GM10266 (cell line): ENCODE results near the gene PSME3IP1.
"Not testable (repeated sequence)": the region's sequence is repeated elsewhere in the genome, so short reads cannot be mapped to it uniquely, and the experiment has no call there.

ENCODE experiments used
- DNase-seq: peaks from one replicate; pipeline ENCODE4 v3.0.0; 2012; ENCODE audit errors: extremely low spot score
- TF ChIP-seq, protein P1 (sequence below): IDR thresholded peaks from 2 replicates; pipeline ENCODE4 v1.5.1; 2012; ENCODE audit warnings: mild to moderate bottlenecking, low read depth; ENCODE audit not compliant: control insufficient read depth, insufficient read depth; ENCODE audit errors: missing control alignments

Gene PSME3IP1

DNA sequence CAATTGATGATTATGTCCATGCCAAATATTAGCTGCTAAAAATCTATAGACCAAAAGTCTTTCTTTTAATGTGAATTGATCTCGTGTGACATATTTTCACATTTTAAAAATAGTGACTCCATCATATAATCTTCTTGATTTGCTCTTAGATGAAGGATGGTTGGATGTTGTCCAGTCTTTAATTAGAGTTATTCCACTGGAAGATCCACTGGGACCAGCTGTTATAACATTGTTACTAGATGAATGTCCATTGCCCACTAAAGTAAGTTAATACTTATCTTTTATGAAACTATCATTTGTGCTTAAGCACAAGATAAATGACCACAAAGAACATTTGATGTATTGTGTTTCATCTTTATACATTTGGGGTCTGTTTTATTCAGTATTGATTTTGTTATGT lies 23.1 kb upstream of the PSME3IP1 start:
- TF ChIP-seq, protein P1, sequence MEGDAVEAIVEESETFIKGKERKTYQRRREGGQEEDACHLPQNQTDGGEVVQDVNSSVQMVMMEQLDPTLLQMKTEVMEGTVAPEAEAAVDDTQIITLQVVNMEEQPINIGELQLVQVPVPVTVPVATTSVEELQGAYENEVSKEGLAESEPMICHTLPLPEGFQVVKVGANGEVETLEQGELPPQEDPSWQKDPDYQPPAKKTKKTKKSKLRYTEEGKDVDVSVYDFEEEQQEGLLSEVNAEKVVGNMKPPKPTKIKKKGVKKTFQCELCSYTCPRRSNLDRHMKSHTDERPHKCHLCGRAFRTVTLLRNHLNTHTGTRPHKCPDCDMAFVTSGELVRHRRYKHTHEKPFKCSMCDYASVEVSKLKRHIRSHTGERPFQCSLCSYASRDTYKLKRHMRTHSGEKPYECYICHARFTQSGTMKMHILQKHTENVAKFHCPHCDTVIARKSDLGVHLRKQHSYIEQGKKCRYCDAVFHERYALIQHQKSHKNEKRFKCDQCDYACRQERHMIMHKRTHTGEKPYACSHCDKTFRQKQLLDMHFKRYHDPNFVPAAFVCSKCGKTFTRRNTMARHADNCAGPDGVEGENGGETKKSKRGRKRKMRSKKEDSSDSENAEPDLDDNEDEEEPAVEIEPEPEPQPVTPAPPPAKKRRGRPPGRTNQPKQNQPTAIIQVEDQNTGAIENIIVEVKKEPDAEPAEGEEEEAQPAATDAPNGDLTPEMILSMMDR: no peak
- DNase-seq: no peak

DNA sequence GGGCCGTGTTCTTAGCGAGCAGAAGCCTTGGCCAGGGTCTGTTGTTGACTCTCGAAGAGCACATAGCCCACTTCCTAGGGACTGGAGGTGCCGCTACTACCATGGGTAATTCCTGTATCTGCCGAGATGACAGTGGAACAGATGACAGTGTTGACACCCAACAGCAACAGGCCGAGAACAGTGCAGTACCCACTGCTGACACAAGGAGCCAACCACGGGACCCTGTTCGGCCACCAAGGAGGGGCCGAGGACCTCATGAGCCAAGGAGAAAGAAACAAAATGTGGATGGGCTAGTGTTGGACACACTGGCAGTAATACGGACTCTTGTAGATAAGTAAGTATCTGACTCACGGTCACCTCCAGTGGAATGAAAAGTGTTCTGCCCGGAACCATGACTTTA lies 18.8 kb upstream of the PSME3IP1 start:
- TF ChIP-seq, protein P1: no peak
- DNase-seq: no peak

DNA sequence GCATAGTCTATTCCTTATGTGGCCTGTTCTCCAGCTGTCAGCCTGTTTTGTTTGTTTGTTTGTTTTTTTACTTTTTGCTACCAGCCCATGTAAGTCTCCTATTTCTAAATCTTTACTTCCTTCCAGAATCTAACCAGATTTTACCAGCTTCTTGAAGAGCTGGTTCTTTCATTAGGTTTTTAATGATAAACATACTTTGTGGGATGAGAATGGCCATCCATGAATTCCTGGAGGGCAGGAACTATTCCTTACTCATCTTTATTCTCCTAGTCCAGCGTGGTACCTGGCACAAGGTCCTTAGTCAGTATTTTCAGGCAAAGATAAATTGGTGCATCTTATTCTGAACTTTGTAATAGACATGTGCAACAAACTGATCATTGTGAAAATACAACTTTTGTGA lies 17.6 kb upstream of the PSME3IP1 start:
- DNase-seq: no peak
- TF ChIP-seq, protein P1: no peak

DNA sequence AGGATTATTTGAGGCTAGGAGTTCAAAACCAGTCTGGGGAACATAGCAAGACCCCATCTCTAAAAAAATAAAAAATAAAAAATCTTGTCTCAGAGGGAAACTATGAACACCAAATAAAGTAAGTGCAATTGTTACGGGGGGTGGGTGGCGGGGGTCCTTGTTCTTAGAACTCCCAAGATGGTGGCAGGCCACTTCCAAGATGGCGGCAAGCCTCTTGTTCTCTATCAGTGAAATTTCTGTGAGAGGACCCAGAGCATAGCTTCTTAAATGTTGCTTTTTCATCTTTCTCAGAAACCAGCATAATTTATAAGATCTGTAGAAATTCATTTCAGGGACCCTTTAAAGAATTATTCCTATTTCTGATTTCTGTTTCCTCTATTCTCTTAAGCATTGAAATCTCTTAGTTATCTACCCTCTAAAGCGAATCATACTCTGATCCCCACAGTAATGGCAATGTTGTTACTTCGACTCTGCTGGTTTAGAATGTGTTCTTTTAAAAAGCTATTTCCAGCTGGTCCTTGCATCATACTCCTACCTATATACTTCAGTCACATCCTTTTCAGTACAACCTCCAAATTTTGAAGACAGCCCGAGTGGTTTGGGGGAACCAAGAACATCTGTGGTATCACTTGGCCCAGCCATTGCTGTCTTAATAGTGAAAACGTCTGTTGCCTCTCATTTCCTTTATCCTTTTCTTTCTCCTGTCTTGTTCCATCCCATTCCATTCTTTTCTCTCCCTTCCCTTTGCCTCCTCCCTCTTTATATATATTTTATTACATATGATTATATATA lies 16.5 kb upstream of the PSME3IP1 start:
- TF ChIP-seq, protein P1: no peak

DNA sequence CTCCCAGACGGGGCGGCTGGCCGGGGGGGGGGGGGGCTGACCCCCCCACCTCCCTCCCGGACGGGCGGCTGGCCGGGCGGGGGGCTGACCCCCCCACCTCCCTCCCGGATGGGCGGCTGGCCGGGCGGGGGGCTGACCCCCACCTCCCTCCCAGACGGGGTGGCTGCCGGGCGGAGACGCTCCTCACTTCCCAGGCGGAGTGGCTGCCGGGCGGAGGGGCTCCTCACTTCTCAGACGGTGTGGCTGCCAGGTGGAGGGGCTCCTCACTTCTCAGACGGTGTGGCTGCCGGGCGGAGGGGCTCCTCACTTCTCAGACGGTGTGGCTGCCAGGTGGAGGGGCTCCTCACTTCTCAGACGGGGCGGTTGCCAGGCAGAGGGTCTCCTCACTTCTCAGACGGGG lies 15.1 kb upstream of the PSME3IP1 start:
- not testable (repeated sequence) for DNase-seq

More for the DNA sequence above, 16.5 kb upstream of the PSME3IP1 start:
- DNase-seq: no peak

DNA sequence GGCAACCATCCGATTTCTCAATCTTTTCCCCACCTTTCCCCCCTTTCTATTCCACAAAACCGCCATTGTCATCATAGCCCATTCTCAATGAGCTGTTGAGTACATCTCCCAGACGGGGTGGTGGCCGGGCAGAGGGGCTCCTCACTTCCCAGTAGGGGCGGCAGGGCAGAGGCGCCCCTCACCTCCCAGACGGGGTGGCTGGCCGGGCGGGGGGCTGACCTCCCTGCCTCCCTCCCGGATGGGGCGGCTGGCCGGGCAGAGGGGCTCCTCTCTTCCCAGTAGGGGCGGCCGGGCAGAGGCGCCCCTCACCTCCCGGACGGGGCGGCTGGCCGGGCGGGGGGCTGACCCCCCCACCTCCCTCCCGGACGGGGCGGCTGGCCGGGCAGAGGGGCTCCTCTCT lies 14.5 kb upstream of the PSME3IP1 start:
- not testable (repeated sequence) for DNase-seq

DNA sequence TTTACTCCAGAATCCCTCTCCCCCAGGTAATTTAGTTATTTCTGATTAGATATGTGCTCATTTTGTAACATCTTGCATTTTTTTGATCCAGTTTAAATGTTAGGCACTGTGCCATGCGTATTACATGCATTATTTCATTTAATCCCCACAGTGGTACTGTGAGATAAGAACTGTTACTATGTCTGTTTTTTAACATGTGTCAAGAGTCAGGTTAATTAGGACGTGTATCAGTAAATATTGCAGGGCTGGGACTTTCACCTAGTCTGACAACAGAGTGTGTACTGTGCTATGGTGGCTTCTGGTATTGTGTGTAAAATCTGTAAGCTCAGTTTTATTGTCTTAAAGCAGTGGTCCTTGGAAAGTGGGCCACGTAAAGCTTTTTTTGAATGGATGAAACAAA lies 10.9 kb upstream of the PSME3IP1 start:
- TF ChIP-seq, protein P1: no peak
- no peak for DNase-seq

DNA sequence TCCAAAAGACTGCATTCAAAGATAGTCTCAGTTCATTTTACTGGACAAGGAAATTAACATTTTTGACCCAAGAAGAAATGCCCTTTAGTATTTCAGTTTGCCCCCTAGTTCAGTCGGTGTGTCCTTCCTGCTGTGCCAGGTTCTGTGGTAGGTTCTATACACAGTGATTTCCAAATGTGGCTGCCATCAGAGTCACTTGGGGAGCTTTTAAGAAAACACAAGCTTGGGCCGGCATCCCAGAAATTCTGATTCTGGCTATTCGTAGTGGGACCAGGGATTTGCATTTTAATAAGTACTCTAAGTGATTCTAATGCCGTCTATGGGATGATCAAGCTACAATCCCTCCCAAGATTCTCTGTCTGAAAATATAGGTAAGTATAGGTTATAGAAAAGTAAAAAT lies 10.4 kb upstream of the PSME3IP1 start:
- TF ChIP-seq, protein P1: no peak
- no peak for DNase-seq
